Ectodermal cell (in vitro differentiated cells): ENCODE measurements around the gene PDLIM1.
"Not testable (repeated sequence)": the region's sequence is repeated elsewhere in the genome, so short reads cannot be mapped to it uniquely, and the experiment has no call there.

ENCODE experiments used
- H3K27ac ChIP-seq: 2 replicates; pipeline ENCODE4 v1.7.0; 2013; ENCODE audit warnings: mild to moderate bottlenecking, low read depth, low read length; ENCODE audit not compliant: insufficient read depth, poor library complexity, severe bottlenecking
- H3K27me3 ChIP-seq: 2 replicates; pipeline ENCODE4 v1.7.0; 2013; ENCODE audit warnings: mild to moderate bottlenecking, low read length; ENCODE audit not compliant: insufficient read depth, control insufficient read depth, poor library complexity, severe bottlenecking
- H3K36me3 ChIP-seq: one replicate; pipeline ENCODE4 v1.7.0; 2013; ENCODE audit warnings: low read length; ENCODE audit not compliant: control insufficient read depth, insufficient read depth
- H3K4me1 ChIP-seq: one replicate; pipeline ENCODE4 v1.7.0; 2013; ENCODE audit warnings: low read length; ENCODE audit not compliant: control insufficient read depth, insufficient read depth
- H3K4me3 ChIP-seq: 2 replicates; pipeline ENCODE4 v1.7.0; 2013; ENCODE audit warnings: low read depth, low read length, control low read depth; ENCODE audit not compliant: insufficient read depth
- H3K9me3 ChIP-seq: 2 replicates; pipeline ENCODE4 v1.7.0; 2013; ENCODE audit warnings: mild to moderate bottlenecking, low read length, moderate library complexity; ENCODE audit not compliant: control insufficient read depth
- WGBS, 2 experiments: methylation state at CpG; one replicate each; pipeline ENCODE4 v1.1.7; 2013; ENCODE audit warnings: missing lambda C conversion rate in 2 of 2; 5-methylcytosine and 5-hydroxymethylcytosine counted together

Gene PDLIM1

DNA sequence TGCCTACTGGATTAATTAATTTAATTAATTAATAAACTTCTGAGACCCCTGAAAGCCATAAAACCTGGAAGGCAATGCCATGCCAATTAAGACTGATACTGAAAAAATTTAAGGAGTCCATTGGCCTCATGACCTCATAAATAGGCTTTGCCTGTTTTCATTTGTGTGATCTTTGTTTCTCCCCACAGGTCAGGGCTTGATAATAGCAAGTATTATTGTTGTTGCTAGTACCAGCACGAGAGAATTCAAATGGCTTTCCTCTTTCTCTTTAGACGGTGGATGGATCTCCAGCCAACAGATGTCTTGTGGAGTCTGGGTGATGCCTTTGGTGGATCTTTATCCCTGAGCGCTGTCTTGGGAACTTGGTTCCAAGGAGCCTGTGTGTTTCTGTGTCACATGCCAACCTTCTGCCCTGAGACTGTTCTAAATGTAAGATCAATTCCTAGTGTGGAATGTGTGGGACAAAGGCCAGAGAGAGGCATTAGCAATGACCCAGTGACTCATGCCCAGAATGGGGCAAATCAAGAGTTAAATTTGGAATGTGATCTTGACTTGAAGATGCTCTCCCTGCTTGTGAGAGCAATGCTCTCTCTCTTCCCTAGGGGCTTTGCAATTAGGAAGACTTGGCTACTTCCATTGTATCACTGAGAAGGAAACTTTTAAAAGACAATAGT lies 79.1 kb downstream of the PDLIM1 start:
- WGBS, 2 experiments = 93 to 94% methylated on average over 3 of the region's 3 CpGs
- Histone ChIP-seq H3K36me3 (no peaks in the 10 kb centered on the region), H3K9me3 (no peaks in the 10 kb centered on the region), H3K27ac (no peak overlapping the region), H3K4me1 (no peaks in the 10 kb centered on the region), H3K27me3 (no peaks in the 10 kb centered on the region), H3K4me3 (no peak overlapping the region)

DNA sequence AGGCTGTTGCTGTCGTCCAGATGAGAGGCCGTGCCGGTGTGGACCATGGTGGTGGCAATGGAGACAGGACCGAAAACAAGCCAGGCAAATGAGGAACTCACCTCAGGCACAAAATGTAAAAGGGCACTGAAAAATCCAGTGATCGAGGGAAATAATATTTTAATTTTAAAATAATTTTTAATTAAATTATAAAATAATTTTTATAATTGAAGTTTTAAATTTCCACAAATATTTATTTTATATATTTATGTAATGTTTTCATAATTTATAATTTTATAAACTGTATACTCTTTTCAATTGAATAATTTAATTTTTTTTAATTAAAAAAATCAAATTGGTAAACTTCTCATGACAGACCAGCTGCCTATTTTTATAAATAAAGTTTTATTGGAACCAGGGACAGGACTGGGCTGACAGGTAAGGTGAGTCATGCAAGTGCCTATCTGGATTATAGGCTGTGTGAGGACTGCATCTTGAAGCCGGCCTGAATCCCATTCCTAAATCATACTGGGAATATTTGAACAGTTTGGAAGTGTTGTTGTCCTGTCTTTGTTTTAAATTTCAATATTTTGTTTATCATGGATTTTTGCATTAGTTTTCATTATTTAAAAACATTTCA lies 81.2 kb downstream of the PDLIM1 start:
- Histone ChIP-seq H3K27ac (no peak overlapping the region), H3K27me3 (no peaks in the 10 kb centered on the region), H3K36me3 (no peaks in the 10 kb centered on the region), H3K4me3 (no peak overlapping the region), H3K9me3 (no peaks in the 10 kb centered on the region), H3K4me1 (no peaks in the 10 kb centered on the region)
- 96 to 99% methylated on average over 5 of the region's 6 CpGs for WGBS, 2 experiments

DNA sequence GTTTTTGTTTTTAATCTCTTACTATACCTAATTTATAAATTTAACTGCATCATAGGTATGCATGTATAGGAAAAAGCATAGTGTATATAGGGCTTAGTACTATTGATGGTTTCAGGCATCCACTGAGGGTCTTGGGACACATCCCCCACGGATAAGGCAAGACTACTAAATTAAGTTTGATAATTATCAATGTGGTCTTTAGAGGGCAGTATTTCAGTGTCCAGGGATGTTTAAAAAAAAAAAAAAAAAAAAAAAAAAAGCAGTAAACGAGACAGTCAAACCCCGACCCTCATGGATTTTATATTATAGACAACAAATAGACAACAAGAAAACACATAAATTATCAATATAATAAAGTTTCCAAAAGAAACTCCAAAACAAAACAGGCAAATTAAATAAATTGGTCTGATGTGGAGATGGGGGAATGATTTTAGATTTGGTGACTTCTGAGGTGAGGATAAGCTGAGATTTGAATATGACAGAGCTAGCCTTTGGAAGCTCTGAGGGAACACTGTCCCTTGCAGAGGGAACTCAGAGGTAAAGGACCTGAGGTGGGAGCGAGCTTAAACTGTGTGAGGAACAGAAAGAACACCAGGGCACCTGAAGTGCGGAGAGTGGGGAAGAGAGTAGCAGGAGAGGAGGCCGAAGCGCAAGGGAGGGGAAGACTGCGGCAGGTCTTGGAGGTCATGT lies 82.0 kb downstream of the PDLIM1 start:
- Histone ChIP-seq H3K4me1 (no peaks in the 10 kb centered on the region), H3K36me3 (no peaks in the 10 kb centered on the region), H3K4me3 (no peak overlapping the region), H3K27me3 (no peaks in the 10 kb centered on the region), H3K9me3 (no peaks in the 10 kb centered on the region), H3K27ac (no peak overlapping the region)
- WGBS, 2 experiments = 79 to 84% methylated on average over 6 of the region's 8 CpGs

DNA sequence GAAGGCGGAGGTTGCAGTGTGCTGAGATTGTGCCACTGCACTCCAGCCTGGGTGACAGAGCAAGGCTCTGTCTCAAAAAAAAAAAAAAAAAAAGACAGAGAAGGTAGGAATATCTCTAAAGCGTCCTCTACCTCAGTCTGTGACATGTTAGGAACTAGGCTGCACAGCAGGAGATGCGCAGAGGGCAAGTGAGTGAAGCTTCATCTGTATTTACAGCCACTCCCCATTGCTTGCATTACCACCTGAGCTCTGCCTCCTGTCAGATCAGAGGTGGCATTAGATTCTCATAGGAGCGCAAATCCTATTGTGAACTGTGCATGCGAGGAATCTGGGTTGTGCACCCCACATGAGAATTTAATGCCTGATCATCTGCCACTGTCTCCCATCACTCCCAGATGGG lies 87.9 kb downstream of the PDLIM1 start:
- WGBS, 2 experiments = 86 to 87% methylated on average over 5 of the region's 5 CpGs
- H3K4me3 ChIP-seq, H3K36me3 ChIP-seq, H3K4me1 ChIP-seq, H3K27ac ChIP-seq, H3K9me3 ChIP-seq, H3K27me3 ChIP-seq: not testable (repeated sequence)

DNA sequence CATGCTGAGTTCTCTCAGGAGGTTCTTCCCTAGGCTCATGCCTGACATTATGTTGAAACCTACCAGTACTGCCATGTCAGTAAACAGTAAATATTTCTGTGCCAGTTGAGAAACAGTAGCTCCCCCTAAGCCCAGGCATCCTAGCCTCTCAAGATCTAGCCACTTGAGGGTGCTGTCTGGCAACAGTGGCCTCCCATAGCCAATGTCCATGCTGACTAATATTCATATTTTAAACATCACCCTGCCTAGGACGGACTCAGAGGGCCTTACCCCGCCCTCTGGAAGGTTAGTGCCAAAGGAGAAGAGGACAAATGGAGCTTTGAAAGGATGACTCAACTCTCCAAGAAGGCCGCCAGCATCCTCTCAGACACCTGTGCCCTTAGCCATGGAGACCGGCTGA lies 89.1 kb downstream of the PDLIM1 start:
- Histone ChIP-seq H3K4me1 (no peaks in the 10 kb centered on the region), H3K4me3 (no peak overlapping the region), H3K36me3 (no peaks in the 10 kb centered on the region), H3K27me3 (no peaks in the 10 kb centered on the region), H3K9me3 (no peaks in the 10 kb centered on the region), H3K27ac (no peak overlapping the region)
- WGBS, 2 experiments = 94 to 95% methylated on average over 4 of the region's 4 CpGs

DNA sequence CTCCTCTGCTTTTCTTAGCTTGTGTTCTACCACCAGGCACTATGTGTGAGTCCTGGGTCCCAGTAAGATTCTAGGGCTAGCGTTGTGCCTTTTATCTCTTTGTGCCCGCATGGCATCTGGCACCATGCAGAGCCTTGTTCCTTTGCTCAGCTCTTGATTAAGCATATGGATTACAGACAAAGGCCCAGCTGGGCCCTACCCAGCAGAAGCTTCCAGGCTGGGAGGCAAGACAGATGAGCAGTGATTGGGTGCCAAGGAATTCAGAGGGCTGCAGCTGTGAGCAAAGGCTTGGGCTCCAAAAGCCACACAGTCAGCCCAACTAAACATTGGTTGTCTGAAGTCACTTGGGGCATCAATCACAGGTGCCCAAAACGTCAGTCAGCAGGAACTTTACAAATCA lies 94.8 kb downstream of the PDLIM1 start:
- H3K27me3 ChIP-seq = no peaks in the 10 kb centered on the region
- no peaks in the 10 kb centered on the region for H3K9me3 ChIP-seq
- WGBS, 2 experiments = 3% methylated on average over 3 of the region's 3 CpGs
- peaks cover 20% of the 10 kb centered on the region for H3K4me1 ChIP-seq
- H3K4me3 ChIP-seq = no peak overlapping the region
- no peaks in the 10 kb centered on the region for H3K36me3 ChIP-seq
- H3K27ac ChIP-seq = peak overlapping the region; percentile 79

DNA sequence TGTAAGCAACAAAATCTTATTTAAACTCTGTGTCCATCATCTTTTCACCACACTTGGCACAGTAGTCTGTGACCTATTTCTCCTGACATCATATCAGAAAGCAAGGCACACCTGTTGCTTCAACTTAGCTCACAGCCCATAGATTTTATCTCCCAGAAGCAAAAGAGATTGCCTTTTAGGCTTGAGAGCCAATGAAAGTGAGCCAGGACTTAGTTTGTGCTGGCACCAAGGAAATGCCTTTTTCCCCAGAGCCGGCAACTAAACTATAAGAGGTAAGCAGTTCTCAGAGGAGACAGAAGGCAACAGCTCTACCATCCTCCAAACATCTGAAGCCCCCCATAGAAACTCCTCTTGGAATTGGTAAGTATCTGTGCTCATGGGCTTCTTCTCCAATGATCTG lies 96.9 kb downstream of the PDLIM1 start, which contains the start of gene ACSM6:
ACSM6 (plus strand) TSS at position 295 of the 400 bp plus-strand sequence. CDS start 248 bp downstream, outside the sequence.
- Histone ChIP-seq H3K36me3 (no peaks in the 10 kb centered on the region), H3K9me3 (no peaks in the 10 kb centered on the region), H3K4me3 (no peak within 1 kb of the TSS), H3K27ac (no peak within 1 kb of the TSS), H3K4me1 (peaks cover 20% of the 10 kb centered on the region), H3K27me3 (no peaks in the 10 kb centered on the region)
- 95 to 100% methylated on average over 1 of the region's 1 CpG for WGBS, 2 experiments

DNA sequence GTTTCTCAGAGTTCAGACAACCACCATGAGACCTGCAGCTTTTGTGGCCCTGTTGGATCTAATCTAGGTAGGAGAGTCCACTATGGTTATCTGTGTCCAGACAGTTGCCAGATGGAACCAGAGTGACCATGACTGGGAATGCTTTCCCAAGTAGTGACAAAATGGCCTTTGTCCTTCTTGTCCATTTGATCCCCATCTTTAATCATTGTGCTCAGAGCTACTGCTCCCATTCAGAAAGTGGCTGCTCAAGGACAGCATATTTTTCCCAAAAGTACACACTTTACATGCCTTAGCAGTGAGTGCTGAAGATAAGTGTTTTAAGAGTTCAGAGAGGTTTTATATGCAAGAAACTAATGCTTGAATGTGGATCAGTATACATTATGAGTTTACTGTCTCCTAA lies 102.2 kb downstream of the PDLIM1 start:
- no peaks in the 10 kb centered on the region for H3K27me3 ChIP-seq
- H3K9me3 ChIP-seq = no peaks in the 10 kb centered on the region
- no peak overlapping the region for H3K4me3 ChIP-seq
- H3K27ac ChIP-seq = no peak overlapping the region
- H3K4me1 ChIP-seq = no peaks in the 10 kb centered on the region
- H3K36me3 ChIP-seq = no peaks in the 10 kb centered on the region

DNA sequence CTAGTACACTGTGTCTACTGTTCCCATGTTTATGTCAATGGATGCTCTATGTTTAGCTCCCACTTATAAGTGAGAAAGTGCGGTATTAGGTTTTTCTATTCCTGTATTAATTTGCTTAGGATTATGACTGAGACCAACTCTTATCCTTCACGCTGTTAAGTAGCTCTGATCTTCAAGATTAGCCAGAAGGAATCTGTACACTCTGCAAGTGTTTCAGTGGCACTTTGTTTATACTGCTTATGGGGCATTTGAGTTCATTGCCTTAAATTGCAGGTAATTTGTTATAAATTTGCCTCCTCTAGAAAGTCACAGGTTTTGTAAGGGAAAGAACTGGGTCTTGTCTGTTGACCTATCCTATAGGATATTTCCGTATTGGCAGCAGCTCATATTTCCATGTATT lies 103.2 kb downstream of the PDLIM1 start:
- H3K4me3 ChIP-seq = no peak overlapping the region
- H3K27me3 ChIP-seq = no peaks in the 10 kb centered on the region
- H3K27ac ChIP-seq = no peak overlapping the region
- no peaks in the 10 kb centered on the region for H3K36me3 ChIP-seq
- H3K4me1 ChIP-seq = peaks cover 2% of the 10 kb centered on the region
- WGBS, 2 experiments = 97% methylated on average over 3 of the region's 3 CpGs
- no peaks in the 10 kb centered on the region for H3K9me3 ChIP-seq
